Pancreas (tissue), 10 donors: Measurements from ENCODE around the gene CLPTM1L. TPM values are rescaled to one million over a fixed set of nuclear protein-coding genes. Genes with fewer than 3 reads are reported as not detected.
"Not testable (repeated sequence)": the region's sequence is repeated elsewhere in the genome, so short reads cannot be mapped to it uniquely, and the experiment has no call there.

Source experiments
- ATAC-seq, 4 donors: fragments of 200-7000 bp; cut with Tn5 transposase; one replicate each; pipeline versions ENCODE4 v1.8.0 to v1.9.1; 2020; ENCODE audit warnings: mild to moderate bottlenecking in 4 of 4, moderate library complexity in 4 of 4
- DNase-seq, 6 donors: peaks; one replicate each; pipeline ENCODE4 v3.0.0-alpha.2; 2020
- FAIRE-seq: peaks from 2 replicates; lab custom pipeline; 2012; peaks lifted over from hg19 to GRCh38; lab: Jason Lieb, UNC
- H3K27ac ChIP-seq, 4 donors: fragments of 200-600 bp; sonication (generic); 1 replicate in 3 of 4; 2 replicates in 1 of 4; pipeline versions ENCODE4 v1.5.0 to v1.8.0; 2020
- H3K27me3 ChIP-seq, 4 donors: fragments of 200-600 bp; one replicate each; pipeline ENCODE4 v1.8.0; 2021
- H3K36me3 ChIP-seq, 3 donors: fragments of 200-600 bp; sonication (generic) in 1 of 3; one replicate each; pipeline versions ENCODE4 v1.5.0 to v1.8.0; 2020 to 2021
- H3K4me1 ChIP-seq, 3 donors: fragments of 200-600 bp; one replicate each; pipeline ENCODE4 v1.8.0; 2021
- H3K4me3 ChIP-seq, 4 donors: fragments of 200-600 bp; sonication (generic) in 2 of 4; one replicate each; pipeline versions ENCODE4 v1.5.0 to v1.8.0; 2020 to 2021
- H3K9me3 ChIP-seq, 4 donors: fragments of 200-600 bp; one replicate each; pipeline ENCODE4 v1.8.0; 2021
- WGBS, 2 donors: extraction: QIAGEN DNeasy Blood & Tissue Kit; methylation state at CpG; one replicate each; pipeline ENCODE4 v1.1.7; 2013; 5-methylcytosine and 5-hydroxymethylcytosine counted together
- intact Hi-C, 3 donors: fragments of 100-400 bp; cut with DNase I; formaldehyde crosslinking; loops; one replicate each; pipeline versions ENCODE4 v1.11.1 to v1.14.2; 2022
- polyA plus RNA-seq, 2 donors: library from polyadenylated mRNA; stranded (reverse); fragments of 200-250 nt; gene quantifications; one replicate each; pipeline ENCODE4 v1.2.3, GENCODE V29; 2013
- total RNA-seq, 6 donors: library from RNA; stranded (reverse); fragmentation: NEBNext Ultra II Directional in 4 of 6; extraction: Animal tissue kit (Norgen Biotek cat#: 25700) in 4 of 6; gene quantifications; one replicate each; pipeline versions ENCODE4 v1.2.1 to v1.2.4, GENCODE V29; 2021 to 2023
- TF ChIP-seq, protein P1 (sequence below), 4 donors: fragments of 200-600 bp; sonication (generic) in 3 of 4; IDR thresholded peaks; one replicate each; pipeline versions ENCODE4 v1.5.0 to v1.8.0; 2021; ENCODE audit warnings: antibody characterized with exemption in 4 of 4
- donor health status: healthy with polysubstance abuse.
- donor health status: DM: no; HTN: no; CAD: no; lungs with moderate emphysema.
- donor health status: DM: no; HTN: no; CAD: no.
- donor health status: control.
- donor health status: control.
- donor health status: Bipolar disorder and iron deficiency.
- donor health status: DM: yes; HTN: yes; CAD: no.
- donor health status: DM: no; HTN: no; CAD: no.
- donor health status: DM: no; HTN: no; CAD: no.
- donor health status: DM: yes; HTN: yes; CAD: no.

Gene CLPTM1L
- total and polyA plus RNA-seq, 8 donors: 39.5 to 63.0 (median 53.2) TPM

DNA sequence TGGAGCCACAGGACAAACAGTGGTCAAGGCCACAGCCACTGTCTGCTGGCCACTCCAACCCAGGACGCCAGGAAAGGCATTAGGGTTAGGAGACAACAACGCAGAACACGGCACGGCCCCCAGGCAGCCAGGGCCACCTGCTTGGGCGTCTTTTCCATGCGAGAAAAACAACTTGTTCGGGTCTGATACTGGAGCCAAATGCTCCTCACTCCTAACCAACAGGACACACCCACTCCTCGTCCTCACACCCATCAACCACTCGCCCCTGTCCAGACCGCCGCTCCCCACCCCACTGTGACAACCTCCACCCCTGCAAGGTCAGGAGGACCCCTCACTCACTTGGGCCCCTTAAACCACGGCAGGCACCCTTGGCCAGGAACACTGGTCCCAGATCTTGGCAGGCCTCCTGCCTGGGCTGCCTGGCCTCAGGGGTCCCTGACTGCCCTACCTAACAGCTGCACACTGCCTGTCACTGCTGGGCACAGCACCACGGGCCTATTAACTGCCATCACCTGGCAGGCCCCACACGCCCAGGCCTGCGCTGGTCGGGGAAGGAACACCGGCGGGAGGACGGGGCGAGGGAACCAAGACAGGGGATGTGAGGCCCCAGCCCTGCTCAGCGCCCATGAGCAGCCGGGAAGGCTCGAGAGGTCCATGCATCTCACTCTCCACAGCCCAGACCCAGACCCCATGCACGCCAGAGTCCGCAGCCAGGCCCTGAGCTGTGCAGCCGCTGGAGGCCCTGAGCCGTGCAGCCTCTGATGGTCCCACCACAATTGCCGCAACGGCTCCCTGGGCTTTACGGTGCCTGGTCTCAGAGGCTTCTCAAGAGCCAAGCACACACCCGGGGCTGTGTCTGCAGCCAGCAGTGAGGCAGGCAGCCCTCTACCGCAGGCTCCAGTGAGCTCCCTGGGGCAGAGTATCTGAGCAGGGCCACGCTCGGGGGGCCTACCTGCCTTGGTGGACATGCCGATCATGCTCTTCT is 13.8 kb downstream of the CLPTM1L start:
- peak in 3 of 4 donors; percentile 6 to 38 (median 17) for ATAC-seq
- H3K9me3 ChIP-seq: no peaks in the 10 kb centered on the region
- H3K27me3 ChIP-seq: no peaks in the 10 kb centered on the region
- intact Hi-C loops: no loop called here
- TF ChIP-seq, protein P1, sequence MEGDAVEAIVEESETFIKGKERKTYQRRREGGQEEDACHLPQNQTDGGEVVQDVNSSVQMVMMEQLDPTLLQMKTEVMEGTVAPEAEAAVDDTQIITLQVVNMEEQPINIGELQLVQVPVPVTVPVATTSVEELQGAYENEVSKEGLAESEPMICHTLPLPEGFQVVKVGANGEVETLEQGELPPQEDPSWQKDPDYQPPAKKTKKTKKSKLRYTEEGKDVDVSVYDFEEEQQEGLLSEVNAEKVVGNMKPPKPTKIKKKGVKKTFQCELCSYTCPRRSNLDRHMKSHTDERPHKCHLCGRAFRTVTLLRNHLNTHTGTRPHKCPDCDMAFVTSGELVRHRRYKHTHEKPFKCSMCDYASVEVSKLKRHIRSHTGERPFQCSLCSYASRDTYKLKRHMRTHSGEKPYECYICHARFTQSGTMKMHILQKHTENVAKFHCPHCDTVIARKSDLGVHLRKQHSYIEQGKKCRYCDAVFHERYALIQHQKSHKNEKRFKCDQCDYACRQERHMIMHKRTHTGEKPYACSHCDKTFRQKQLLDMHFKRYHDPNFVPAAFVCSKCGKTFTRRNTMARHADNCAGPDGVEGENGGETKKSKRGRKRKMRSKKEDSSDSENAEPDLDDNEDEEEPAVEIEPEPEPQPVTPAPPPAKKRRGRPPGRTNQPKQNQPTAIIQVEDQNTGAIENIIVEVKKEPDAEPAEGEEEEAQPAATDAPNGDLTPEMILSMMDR (IDR thresholded peaks at IDR 0.05): no peak
- no peak overlapping the region for H3K4me3 ChIP-seq
- DNase-seq: peak in 1 of 6 donors; percentile 53
- H3K27ac ChIP-seq: no peak overlapping the region
- WGBS, 2 donors: 91 to 94% methylated on average over 35 of the region's 35 CpGs
- peaks cover 0 to 49% (median 15%) of the 10 kb centered on the region in 3 donors for H3K36me3 ChIP-seq
- no peak for FAIRE-seq
- H3K4me1 ChIP-seq: no peaks in the 10 kb centered on the region

DNA sequence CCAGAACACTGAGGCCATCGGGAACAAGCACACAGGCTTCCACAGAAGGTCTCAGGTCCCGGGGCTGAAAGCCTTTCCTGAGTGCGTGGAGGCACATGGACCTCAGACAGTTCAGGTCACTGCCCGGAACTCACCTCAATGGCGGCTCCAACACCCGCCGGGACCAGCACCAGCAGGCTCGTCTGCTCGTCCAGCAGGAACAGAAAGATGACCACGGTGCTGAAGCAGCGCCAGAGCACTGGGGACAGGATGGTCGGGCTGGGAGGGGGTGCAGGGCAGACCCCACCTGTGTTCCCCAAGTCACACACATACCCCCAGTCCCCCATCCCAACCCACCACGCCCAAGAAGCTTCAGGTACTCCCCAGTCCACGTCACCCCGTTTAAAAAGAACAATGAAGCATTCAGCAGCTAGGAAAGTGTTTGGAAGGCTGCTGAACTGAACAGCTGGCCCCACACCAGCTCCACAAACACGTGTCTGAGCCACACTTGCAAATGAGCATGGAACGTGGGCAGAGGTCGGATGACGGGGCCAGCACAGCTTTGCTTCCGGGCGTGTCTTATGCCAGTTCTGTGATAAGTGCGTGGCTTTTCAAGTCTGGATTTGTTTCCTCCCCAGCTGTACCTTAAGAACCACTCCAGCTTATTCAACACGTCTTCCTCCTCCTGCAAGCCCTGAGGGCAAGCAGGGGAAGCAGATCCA is 14.6 kb downstream of the CLPTM1L start:
- Histone ChIP-seq H3K4me1 (no peaks in the 10 kb centered on the region), H3K9me3 (no peaks in the 10 kb centered on the region), H3K27me3 (no peaks in the 10 kb centered on the region), H3K36me3 (peaks cover 0 to 48% (median 7%) of the 10 kb centered on the region in 3 donors), H3K27ac (no peak overlapping the region), H3K4me3 (no peak overlapping the region)
- intact Hi-C loops: no loop called here
- TF ChIP-seq, protein P1 (IDR thresholded peaks at IDR 0.05): no peak
- DNase-seq: peak in 1 of 6 donors; percentile 42
- FAIRE-seq: no peak
- ATAC-seq: peak in 2 of 4 donors; percentile 68 to 73
- WGBS, 2 donors: 84 to 86% methylated on average over 23 of the region's 23 CpGs

DNA sequence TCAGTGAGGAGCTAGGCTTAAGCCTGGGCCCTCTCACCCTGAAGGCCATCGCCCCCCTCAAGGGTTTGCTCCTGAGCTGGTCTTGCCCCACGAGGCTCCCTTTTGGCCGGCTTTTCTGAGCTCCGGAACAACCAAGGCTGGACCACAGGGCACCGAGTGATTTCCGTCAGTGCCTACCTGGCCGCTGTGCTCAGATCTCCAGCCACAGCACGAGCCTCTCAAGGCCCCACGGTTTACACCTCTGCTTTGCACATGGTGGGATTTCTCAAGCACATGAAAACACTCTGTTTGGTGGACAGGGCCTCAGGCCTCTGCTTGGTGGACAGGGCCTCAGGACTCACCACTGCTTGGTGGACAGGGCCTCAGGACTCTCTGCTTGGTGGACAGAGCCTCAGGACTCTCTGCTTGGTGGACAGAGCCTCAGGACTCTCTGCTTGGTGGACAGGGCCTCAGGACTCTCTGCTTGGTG is 15.8 kb downstream of the CLPTM1L start:
- FAIRE-seq: no peak
- no peaks in the 10 kb centered on the region for H3K9me3 ChIP-seq
- no peak for DNase-seq
- peaks cover 0 to 45% (median 8%) of the 10 kb centered on the region in 3 donors for H3K36me3 ChIP-seq
- 95 to 96% methylated on average over 9 of the region's 9 CpGs for WGBS, 2 donors
- no peak for ATAC-seq
- no peaks in the 10 kb centered on the region for H3K4me1 ChIP-seq
- no peak overlapping the region for H3K4me3 ChIP-seq
- TF ChIP-seq, protein P1 (IDR thresholded peaks at IDR 0.05): no peak
- intact Hi-C loops: no loop called here
- H3K27ac ChIP-seq: no peak overlapping the region
- no peaks in the 10 kb centered on the region for H3K27me3 ChIP-seq

DNA sequence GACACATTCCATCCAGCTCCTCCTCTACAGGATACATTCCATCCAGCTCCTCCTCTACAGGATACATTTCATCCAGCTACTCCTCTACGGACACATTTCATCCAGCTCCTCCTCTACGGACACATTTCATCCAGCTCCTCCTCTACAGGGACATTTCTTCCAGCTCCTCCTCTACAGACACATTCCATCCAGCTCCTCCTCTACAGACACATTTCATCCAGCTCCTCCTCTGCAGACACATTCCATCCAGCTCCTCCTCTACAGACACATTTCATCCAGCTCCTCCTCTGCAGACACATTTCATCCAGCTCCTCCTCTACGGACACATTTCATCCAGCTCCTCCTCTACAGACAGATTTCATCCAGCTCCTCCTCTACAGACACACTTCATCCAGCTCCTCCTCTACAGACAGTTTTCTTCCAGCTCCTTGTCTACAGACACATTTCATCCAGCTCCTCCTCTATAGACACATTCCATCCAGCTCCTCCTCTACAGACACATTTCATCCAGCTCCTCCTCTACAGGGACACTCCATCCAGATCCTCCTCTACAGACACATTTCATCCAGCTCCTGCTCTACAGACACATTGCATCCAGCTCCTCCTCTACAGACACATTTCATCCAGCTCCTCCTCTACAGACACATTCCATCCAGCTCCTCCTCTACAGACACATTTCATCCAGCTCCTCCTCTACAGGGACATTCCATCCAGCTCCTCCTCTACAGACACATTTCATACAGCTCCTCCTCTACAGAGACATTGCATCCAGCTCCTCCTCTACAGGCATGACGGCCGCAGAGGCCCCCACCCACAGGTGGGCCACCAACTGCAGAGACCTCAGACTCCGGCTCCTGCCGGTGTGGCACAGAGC is 16.4 kb downstream of the CLPTM1L start:
- H3K9me3 ChIP-seq, FAIRE-seq, DNase-seq, H3K4me1 ChIP-seq, intact Hi-C loops, H3K27me3 ChIP-seq, ATAC-seq, H3K27ac ChIP-seq, H3K4me3 ChIP-seq: not testable (repeated sequence)
- WGBS, 2 donors: 83 to 88% methylated on average over 7 of the region's 7 CpGs
- H3K36me3 ChIP-seq: peaks cover 0 to 43% (median 12%) of the 10 kb centered on the region in 3 donors

DNA sequence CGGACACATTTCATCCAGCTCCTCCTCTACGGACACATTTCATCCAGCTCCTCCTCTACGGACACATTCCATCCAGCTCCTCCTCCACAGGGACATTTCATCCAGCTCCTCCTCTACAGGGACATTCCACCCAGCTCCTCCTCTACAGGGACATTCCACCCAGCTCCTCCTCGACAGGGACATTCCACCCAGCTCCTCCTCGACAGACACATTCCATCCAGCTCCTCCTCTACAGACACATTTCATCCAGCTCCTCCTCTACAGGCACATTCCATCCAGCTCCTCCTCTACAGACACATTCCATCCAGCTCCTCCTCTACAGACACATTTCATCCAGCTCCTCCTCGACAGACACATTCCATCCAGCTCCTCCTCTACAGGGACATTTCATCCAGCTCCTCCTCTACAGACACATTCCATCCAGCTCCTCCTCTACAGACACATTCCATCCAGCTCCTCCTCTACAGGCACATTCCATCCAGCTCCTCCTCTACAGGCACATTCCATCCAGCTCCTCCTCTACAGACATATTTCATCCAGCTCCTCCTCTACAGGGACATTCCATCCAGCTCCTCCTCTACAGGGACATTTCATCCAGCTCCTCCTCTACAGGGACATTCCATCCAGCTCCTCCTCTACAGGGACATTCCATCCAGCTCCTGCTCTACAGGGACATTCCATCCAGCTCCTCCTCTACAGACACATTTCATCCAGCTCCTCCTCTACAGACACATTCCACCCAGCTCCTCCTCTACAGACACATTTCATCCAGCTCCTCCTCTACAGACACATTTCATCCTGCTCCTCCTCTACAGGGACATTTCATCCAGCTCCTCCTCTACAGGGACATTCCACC is 17.8 kb downstream of the CLPTM1L start:
- peaks cover 0 to 48% (median 13%) of the 10 kb centered on the region in 3 donors for H3K36me3 ChIP-seq
- 67 to 72% methylated on average over 6 of the region's 6 CpGs for WGBS, 2 donors
- intact Hi-C loops, H3K4me1 ChIP-seq, FAIRE-seq, H3K4me3 ChIP-seq, H3K9me3 ChIP-seq, H3K27me3 ChIP-seq, H3K27ac ChIP-seq, ATAC-seq: not testable (repeated sequence)
- DNase-seq: peak in 2 of 6 donors; percentile 4 to 19

DNA sequence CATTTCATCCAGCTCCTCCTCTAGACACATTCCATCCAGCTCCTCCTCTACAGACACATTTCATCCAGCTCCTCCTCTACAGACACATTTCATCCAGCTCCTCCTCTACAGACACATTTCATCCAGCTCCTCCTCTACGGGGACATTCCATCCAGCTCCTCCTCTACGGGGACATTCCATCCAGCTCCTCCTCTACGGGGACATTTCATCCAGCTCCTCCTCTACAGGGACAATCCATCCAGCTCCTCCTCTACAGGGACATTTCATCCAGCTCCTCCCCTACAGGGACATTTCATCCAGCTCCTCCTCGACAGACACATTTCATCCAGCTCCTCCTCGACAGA is 18.4 kb downstream of the CLPTM1L start:
- ATAC-seq, H3K4me1 ChIP-seq, H3K27me3 ChIP-seq, H3K4me3 ChIP-seq, H3K9me3 ChIP-seq, intact Hi-C loops, H3K27ac ChIP-seq, FAIRE-seq: not testable (repeated sequence)
- 68 to 75% methylated on average over 5 of the region's 5 CpGs for WGBS, 2 donors
- DNase-seq: peak in 1 of 6 donors; percentile 7
- H3K36me3 ChIP-seq: peaks cover 0 to 46% (median 18%) of the 10 kb centered on the region in 3 donors
